HepG2 (cell line): ENCODE results near the gene GPR148. TPM values are rescaled to one million over a fixed set of nuclear protein-coding genes. Genes with fewer than 3 reads are reported as not detected.
A peak's percentile ranks its signal among the peaks of the same experiment; 100 is the strongest.

ENCODE experiments used
- HDAC6 ChIP-seq: fragments of 200-600 bp; sonication (generic); IDR thresholded peaks from 2 replicates; pipeline ENCODE4 v1.7.0; 2017; ENCODE audit warnings: mild to moderate bottlenecking, antibody characterized with exemption, low read length, low read depth
- MEIS1 ChIP-seq: sonication (generic); formaldehyde crosslinking; IDR thresholded peaks from 2 replicates; pipeline ENCODE4 v1.9.0; 2021; ENCODE audit warnings: mild to moderate bottlenecking, missing genetic modification reagents, moderate library complexity, borderline replicate concordance
- RARA ChIP-seq: IDR thresholded peaks from 2 replicates; pipeline ENCODE4 v1.6.1; 2016; ENCODE audit warnings: missing genetic modification reagents, missing compliant biosample characterization
- SNAPC2 ChIP-seq: sonication (generic); formaldehyde crosslinking; IDR thresholded peaks from 2 replicates; pipeline ENCODE4 v1.8.1; 2022; ENCODE audit warnings: mild to moderate bottlenecking, missing genetic modification reagents
- ZFY ChIP-seq: sonication (generic); formaldehyde crosslinking; IDR thresholded peaks from 2 replicates; pipeline ENCODE4 v1.4.0; 2020; ENCODE audit warnings: missing genetic modification reagents
- ZMAT3 ChIP-seq: sonication (generic); formaldehyde crosslinking; conservative IDR thresholded peaks from 2 replicates; pipeline ENCODE4 v1.7.0; 2021; ENCODE audit warnings: missing genetic modification reagents
- ZNF484 ChIP-seq: sonication (generic); formaldehyde crosslinking; IDR thresholded peaks from 2 replicates; pipeline ENCODE4 v1.5.1; 2020; ENCODE audit warnings: mild to moderate bottlenecking, low read depth, missing genetic modification reagents, borderline replicate concordance
- ZNF616 ChIP-seq: sonication (generic); formaldehyde crosslinking; IDR thresholded peaks from 2 replicates; pipeline ENCODE4 v1.5.0; 2020; ENCODE audit warnings: low read depth, mild to moderate bottlenecking, missing genetic modification reagents
- polyA plus RNA-seq, 8 experiments: library from polyadenylated mRNA; depleted of rRNA in 3 of 8; stranded (reverse) in 7 of 8; unstranded in 1 of 8; fragments of >200 nt; fragmentation: Illumina TruSeq in 4 of 8; extraction: Trizol in 4 of 8; gene quantifications; 2 replicates each; pipeline versions ENCODE4 v1.2.1 to v1.2.3, GENCODE V29; 2011 to 2016; ENCODE audit warnings: low read depth in 4 of 8, missing spikeins in 1 of 8, mixed read lengths in 1 of 8; ENCODE audit not compliant: insufficient read depth in 1 of 8
- total RNA-seq, 5 experiments: library from RNA; depleted of rRNA; stranded (reverse); fragments of >200 nt; fragmentation: Illumina TruSeq; extraction: Trizol; gene quantifications; 2 replicates each; pipeline ENCODE4 v1.2.3, GENCODE V29; 2016; ENCODE audit warnings: low read depth in 1 of 5
- TF ChIP-seq, protein P1 (sequence below): sonication (generic); formaldehyde crosslinking; IDR thresholded peaks from 2 replicates; pipeline ENCODE4 v1.4.0; 2020; ENCODE audit warnings: missing genetic modification reagents
- TF ChIP-seq, protein P2 (sequence below): sonication (generic); formaldehyde crosslinking; IDR thresholded peaks from 2 replicates; pipeline ENCODE4 v1.4.0; 2020; ENCODE audit warnings: mild to moderate bottlenecking, missing genetic modification reagents
- TF ChIP-seq, protein P3 (sequence below): sonication (generic); formaldehyde crosslinking; IDR thresholded peaks from 2 replicates; pipeline ENCODE4 v1.5.1; 2020; ENCODE audit warnings: mild to moderate bottlenecking, missing genetic modification reagents, moderate library complexity
- TF ChIP-seq, protein P4 (sequence below): sonication (generic); formaldehyde crosslinking; IDR thresholded peaks from 2 replicates; pipeline ENCODE4 v1.8.0; 2022; ENCODE audit warnings: mild to moderate bottlenecking, missing genetic modification reagents, moderate library complexity
- TF ChIP-seq, protein P5 (sequence below): sonication (generic); formaldehyde crosslinking; IDR thresholded peaks from 2 replicates; pipeline ENCODE4 v1.4.0; 2020; ENCODE audit warnings: missing genetic modification reagents

GPR148 gene
- total and polyA plus RNA-seq, 2 of the 13 experiments (the other 11 are each of a cell fraction or from before 2014, with no cell fraction given), result not detected

DNA sequence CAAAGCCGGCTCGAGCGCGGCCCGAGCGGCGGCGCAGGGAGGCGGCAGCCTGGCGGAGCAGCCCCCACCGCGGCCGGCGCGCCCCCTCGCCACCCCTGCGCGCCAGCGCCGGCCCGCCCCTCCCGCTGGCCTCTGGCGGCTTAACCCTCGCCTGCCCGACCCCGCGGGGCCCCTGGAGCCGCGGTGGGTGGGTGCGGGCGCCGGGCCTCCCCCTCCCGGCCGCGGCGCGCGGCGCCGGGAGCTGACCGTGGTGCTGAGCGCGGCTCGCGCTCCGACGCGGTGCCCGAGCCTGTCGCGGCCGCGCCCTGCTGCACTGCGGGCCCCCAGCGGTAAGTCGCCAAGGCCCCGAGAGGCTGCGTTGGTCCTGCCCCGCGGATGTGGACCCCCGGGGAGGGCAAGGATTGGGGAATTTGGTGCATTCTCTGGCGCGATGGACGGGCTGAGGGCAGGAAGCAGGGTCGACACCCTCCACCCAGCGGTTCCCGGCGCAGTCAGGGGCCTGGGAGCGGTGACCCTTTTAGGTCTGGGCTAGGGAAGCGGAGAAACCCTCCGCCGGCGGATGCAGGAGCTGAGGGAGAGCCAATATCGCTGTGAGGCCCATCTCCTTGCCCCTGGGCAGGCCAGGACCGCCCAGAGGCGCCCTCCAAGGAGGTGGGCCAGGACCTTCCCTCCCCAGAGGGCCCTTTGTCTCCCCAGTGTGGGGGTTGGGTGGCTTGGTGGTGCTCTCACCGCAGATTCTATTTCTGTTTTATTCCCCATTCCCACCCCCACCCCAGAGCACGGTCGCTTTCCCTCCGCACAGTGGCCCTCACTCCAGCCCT, 27.4 kb downstream of the GPR148 start (continued):
- TF ChIP-seq, protein P1, sequence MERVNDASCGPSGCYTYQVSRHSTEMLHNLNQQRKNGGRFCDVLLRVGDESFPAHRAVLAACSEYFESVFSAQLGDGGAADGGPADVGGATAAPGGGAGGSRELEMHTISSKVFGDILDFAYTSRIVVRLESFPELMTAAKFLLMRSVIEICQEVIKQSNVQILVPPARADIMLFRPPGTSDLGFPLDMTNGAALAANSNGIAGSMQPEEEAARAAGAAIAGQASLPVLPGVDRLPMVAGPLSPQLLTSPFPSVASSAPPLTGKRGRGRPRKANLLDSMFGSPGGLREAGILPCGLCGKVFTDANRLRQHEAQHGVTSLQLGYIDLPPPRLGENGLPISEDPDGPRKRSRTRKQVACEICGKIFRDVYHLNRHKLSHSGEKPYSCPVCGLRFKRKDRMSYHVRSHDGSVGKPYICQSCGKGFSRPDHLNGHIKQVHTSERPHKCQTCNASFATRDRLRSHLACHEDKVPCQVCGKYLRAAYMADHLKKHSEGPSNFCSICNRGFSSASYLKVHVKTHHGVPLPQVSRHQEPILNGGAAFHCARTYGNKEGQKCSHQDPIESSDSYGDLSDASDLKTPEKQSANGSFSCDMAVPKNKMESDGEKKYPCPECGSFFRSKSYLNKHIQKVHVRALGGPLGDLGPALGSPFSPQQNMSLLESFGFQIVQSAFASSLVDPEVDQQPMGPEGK, result 0 out of 2 replicates have a peak, but pooled peaks have one; percentile 10
- TF ChIP-seq ZNF484, result no peak
- TF ChIP-seq ZNF616 (CRISPR knock-in tag), result no peak
- TF ChIP-seq, protein P2, sequence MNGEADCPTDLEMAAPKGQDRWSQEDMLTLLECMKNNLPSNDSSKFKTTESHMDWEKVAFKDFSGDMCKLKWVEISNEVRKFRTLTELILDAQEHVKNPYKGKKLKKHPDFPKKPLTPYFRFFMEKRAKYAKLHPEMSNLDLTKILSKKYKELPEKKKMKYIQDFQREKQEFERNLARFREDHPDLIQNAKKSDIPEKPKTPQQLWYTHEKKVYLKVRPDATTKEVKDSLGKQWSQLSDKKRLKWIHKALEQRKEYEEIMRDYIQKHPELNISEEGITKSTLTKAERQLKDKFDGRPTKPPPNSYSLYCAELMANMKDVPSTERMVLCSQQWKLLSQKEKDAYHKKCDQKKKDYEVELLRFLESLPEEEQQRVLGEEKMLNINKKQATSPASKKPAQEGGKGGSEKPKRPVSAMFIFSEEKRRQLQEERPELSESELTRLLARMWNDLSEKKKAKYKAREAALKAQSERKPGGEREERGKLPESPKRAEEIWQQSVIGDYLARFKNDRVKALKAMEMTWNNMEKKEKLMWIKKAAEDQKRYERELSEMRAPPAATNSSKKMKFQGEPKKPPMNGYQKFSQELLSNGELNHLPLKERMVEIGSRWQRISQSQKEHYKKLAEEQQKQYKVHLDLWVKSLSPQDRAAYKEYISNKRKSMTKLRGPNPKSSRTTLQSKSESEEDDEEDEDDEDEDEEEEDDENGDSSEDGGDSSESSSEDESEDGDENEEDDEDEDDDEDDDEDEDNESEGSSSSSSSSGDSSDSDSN, result peak; percentile 20; the same call in 1 of the 2 replicates
- no peak for TF ChIP-seq MEIS1 (CRISPR knock-in tag)
- TF ChIP-seq HDAC6, result no peak
- TF ChIP-seq, protein P3, sequence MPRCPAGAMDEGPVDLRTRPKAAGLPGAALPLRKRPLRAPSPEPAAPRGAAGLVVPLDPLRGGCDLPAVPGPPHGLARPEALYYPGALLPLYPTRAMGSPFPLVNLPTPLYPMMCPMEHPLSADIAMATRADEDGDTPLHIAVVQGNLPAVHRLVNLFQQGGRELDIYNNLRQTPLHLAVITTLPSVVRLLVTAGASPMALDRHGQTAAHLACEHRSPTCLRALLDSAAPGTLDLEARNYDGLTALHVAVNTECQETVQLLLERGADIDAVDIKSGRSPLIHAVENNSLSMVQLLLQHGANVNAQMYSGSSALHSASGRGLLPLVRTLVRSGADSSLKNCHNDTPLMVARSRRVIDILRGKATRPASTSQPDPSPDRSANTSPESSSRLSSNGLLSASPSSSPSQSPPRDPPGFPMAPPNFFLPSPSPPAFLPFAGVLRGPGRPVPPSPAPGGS (CRISPR knock-in tag), result peak; percentile 56
- peak; percentile 37; the same call in 1 of the 2 replicates for TF ChIP-seq ZFY (CRISPR knock-in tag)
- 0 out of 2 replicates have a peak, but pooled peaks have one; percentile 52 for TF ChIP-seq ZMAT3 (CRISPR knock-in tag)
- TF ChIP-seq SNAPC2, result no peak
- peak; percentile 19; the same call in 1 of the 2 replicates for TF ChIP-seq RARA
- TF ChIP-seq, protein P4, sequence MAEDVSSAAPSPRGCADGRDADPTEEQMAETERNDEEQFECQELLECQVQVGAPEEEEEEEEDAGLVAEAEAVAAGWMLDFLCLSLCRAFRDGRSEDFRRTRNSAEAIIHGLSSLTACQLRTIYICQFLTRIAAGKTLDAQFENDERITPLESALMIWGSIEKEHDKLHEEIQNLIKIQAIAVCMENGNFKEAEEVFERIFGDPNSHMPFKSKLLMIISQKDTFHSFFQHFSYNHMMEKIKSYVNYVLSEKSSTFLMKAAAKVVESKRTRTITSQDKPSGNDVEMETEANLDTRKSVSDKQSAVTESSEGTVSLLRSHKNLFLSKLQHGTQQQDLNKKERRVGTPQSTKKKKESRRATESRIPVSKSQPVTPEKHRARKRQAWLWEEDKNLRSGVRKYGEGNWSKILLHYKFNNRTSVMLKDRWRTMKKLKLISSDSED (CRISPR knock-in tag), result no peak
- TF ChIP-seq, protein P5, sequence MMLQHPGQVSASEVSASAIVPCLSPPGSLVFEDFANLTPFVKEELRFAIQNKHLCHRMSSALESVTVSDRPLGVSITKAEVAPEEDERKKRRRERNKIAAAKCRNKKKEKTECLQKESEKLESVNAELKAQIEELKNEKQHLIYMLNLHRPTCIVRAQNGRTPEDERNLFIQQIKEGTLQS (CRISPR knock-in tag), result 0 out of 2 replicates have a peak, but pooled peaks have one; percentile 12
